Thymus (tissue), 14 donors: ENCODE measurements around the gene CORO2B. TPM values are rescaled to one million over a fixed set of nuclear protein-coding genes. Genes with fewer than 3 reads are reported as not detected.
A peak's percentile ranks its signal among the peaks of the same experiment; 100 is the strongest.

Experiments used
- DNase-seq, 9 donors: peaks; one replicate each; pipeline ENCODE4 v3.0.0-alpha.2; 2013; ENCODE audit warnings: low spot score in 9 of 9, low read depth in 6 of 9, missing footprints in 1 of 9
- H3K27ac ChIP-seq, 2 donors: one replicate each; pipeline ENCODE4 v1.5.1; 2013; ENCODE audit warnings: control low read depth in 1 of 2, low read depth in 1 of 2, low read length in 1 of 2, mild to moderate bottlenecking in 1 of 2, moderate library complexity in 1 of 2
- H3K27me3 ChIP-seq, 2 donors: one replicate each; pipeline ENCODE4 v1.5.1; 2013; ENCODE audit warnings: low read length in 1 of 2; ENCODE audit not compliant: control insufficient read depth in 2 of 2, insufficient read depth in 1 of 2
- H3K36me3 ChIP-seq, 2 donors: one replicate each; pipeline ENCODE4 v1.5.1; 2013; ENCODE audit warnings: low read length in 1 of 2, mild to moderate bottlenecking in 1 of 2, moderate library complexity in 1 of 2; ENCODE audit not compliant: control insufficient read depth in 2 of 2, insufficient read depth in 2 of 2
- H3K4me1 ChIP-seq, 2 donors: one replicate each; pipeline ENCODE4 v1.5.1; 2013; ENCODE audit warnings: low read length in 2 of 2; ENCODE audit not compliant: control insufficient read depth in 2 of 2, insufficient read depth in 2 of 2
- H3K4me3 ChIP-seq, 2 donors: one replicate each; pipeline ENCODE4 v1.5.1; 2013; ENCODE audit warnings: low read length in 2 of 2, control low read depth in 1 of 2, mild to moderate bottlenecking in 1 of 2
- H3K9me3 ChIP-seq, 2 donors: one replicate each; pipeline ENCODE4 v1.5.1; 2013; ENCODE audit warnings: low read length in 1 of 2, mild to moderate bottlenecking in 1 of 2; ENCODE audit not compliant: control insufficient read depth in 2 of 2, insufficient read depth in 1 of 2
- WGBS: extraction: QIAGEN DNeasy Blood & Tissue Kit; methylation state at CpG from one replicate; pipeline ENCODE4 v1.1.7; 2013; 5-methylcytosine and 5-hydroxymethylcytosine counted together
- long read RNA-seq, 10 donors: transcript quantifications; one replicate each; lab custom pipeline, GENCODE V29; 2026
- polyA plus RNA-seq: library from polyadenylated mRNA; stranded (reverse); fragments of 200-250 nt; gene quantifications from one replicate; pipeline ENCODE4 v1.2.3, GENCODE V29; 2013
- total RNA-seq: library from RNA; stranded (reverse); fragments of 120-200 nt; gene quantifications from one replicate; pipeline ENCODE4 v1.2.4, GENCODE V29; 2013
- donor health status: healthy.

Gene CORO2B, protein sequence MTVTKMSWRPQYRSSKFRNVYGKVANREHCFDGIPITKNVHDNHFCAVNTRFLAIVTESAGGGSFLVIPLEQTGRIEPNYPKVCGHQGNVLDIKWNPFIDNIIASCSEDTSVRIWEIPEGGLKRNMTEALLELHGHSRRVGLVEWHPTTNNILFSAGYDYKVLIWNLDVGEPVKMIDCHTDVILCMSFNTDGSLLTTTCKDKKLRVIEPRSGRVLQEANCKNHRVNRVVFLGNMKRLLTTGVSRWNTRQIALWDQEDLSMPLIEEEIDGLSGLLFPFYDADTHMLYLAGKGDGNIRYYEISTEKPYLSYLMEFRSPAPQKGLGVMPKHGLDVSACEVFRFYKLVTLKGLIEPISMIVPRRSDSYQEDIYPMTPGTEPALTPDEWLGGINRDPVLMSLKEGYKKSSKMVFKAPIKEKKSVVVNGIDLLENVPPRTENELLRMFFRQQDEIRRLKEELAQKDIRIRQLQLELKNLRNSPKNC
- total RNA-seq: 0.57 TPM
- polyA plus RNA-seq: 1.3 TPM
- long read RNA-seq, donor 1: 0 reads
- long read RNA-seq, donor 2: 0 reads
- long read RNA-seq, donor 3, partial matches to known transcripts: 0 of 1 reads
- long read RNA-seq, donor 3, other reads (novel, unspliced or antisense): 0 of 1 reads
- long read RNA-seq, donor 4: 0 reads
- long read RNA-seq, donor 5, partial matches to known transcripts: 0 of 1 reads
- long read RNA-seq, donor 5, other reads (novel, unspliced or antisense): 0 of 1 reads
- long read RNA-seq, donor 6: 0 reads
- long read RNA-seq, donor 7: 0 reads
- long read RNA-seq, donor 8: 0 reads
- long read RNA-seq, donor 9: 0 reads
- long read RNA-seq, donor 10: 0 reads

DNA sequence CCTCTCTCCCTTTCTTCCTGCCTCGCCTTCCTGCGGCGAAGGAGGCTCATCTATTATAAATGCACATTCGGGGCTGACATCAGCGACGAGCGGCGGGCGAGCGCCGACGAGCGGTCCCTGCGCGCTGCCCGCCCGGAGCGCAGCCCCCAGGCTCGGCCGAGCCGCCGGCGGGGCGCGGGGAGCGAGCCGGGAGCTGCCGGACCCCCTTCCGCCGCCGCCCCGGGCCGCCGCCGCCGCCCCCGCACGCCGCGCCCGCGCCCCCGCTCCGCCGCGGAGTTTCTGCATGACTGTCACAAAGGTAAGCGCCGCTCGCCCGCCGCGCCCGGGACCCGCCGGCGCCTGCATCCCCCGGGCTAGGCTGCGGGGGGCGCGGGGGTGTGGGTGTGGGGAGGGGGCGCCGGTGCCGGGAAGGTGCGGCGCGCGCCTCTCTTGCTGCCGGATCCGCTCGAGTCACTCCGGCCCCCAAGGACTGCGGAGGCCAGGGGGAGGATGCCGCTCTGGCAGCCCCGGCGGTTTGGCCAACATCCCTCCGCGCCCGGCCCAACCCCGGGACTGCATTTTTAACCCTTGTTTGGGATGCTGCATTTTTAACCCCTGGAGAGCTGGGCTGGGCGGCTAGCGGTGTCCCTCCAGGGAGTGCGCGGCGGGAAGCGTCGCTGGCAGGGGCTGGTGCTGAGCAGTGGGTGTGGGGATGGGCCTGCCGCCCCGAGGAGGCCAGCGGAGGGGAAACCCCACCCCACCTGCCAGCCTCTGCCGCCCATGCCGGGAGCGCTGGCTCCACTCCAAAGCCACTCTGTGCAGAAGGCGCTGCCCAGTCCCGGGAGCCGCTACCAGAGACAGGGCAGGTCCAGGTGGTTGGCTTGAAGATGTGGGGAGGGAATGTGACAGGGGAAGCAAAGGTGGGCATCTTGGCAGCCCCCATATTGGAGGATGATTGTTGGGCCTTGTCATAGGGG lies at the start of gene CORO2B:
CORO2B (plus strand) TSS at position 14 of the 956 bp plus-strand sequence; CDS start at position 284, 270 bp downstream.
- H3K27me3 ChIP-seq: peaks cover 49 to 83% of the 10 kb centered on the region in 2 donors
- peaks cover 3 to 5% of the 10 kb centered on the region in 2 donors for H3K9me3 ChIP-seq
- WGBS: 1% methylated on average over 95 of the region's 95 CpGs
- H3K27ac ChIP-seq: no peak within 1 kb of the TSS
- no peaks in the 10 kb centered on the region for H3K36me3 ChIP-seq
- H3K4me3 ChIP-seq: peak within 1 kb of the TSS in 1 of 2 donors; percentile 46
- DNase-seq: no peak
- H3K4me1 ChIP-seq: peaks cover 4 to 10% of the 10 kb centered on the region in 2 donors

DNA sequence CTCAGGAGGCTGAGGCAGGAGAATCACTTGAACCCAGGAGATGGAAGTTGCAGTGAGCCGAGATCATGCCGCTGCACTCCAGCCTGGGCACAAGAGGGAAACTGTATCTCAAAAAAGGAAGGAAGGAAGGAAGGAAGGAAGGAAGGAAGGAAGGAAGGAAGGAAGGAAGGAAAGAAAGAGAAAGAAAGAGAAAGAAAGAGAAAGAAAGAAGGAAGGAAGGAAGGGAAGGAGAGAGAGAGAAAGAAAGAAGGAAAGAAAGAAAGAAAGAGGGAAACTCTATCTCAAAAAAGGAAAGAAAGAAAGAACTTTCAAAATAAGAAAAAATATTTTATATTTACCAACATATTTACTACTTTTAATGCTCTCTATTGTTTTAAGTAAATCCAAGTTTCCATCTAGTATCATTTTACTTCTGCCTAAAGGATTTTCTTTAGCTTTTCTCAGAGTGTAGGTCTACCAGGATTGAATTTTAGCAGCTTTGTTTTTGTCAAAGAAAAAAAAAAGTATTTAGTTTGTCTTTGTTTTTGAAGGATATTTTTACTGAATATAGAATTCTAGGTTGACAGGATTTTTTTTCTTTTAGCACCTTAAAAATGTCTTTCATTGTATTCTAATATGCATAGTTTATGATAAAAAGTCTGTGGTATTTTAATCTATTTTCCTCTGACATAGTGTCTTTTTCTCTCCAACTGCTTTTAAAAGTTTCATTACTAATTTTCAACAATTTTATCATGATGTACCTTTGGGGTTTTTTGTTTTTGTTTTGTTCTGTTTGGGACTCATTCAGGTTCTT lies 47.2 kb upstream of the CORO2B start:
- Histone ChIP-seq H3K4me1 (no peaks in the 10 kb centered on the region), H3K4me3 (no peak overlapping the region), H3K36me3 (no peaks in the 10 kb centered on the region), H3K27me3 (no peaks in the 10 kb centered on the region), H3K9me3 (no peaks in the 10 kb centered on the region), H3K27ac (no peak overlapping the region)
- no peak for DNase-seq
- WGBS: 97% methylated on average over 2 of the region's 2 CpGs

DNA sequence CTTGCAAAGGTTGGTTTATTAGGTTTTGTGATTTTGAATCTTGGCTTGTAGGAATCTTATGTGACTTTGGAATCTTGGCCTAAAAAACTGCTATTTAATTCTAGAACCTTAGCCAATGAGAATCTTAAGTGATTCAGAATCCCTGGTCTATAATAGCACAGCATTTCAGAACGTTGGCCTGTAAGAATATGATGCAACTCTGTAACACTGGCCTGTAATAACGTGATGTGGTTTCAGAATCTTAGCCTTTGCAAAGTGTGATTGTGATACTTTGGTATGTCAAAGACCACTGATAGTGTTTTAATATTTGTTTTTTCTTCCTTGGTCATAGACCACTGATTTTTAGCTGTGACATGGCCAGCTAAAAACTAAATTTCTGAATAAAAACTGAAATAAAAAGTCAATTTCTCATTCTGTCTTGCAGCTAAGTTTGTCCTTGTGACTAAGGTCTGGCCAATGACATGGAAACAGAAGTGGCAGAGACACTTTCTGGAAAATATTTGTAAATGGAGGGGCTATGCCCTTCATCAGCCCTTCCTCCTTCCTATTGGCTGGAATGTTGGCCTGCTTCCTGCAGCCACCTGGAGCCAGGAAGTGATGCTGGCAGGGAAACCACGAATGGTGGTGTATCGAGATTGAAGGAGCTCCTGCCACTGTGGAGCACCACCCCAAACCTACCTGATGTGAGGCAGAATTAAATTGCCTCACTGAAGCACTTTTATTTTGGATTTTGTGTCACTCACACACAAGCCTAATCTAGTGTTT lies 42.3 kb upstream of the CORO2B start:
- DNase-seq: no peak
- no peak overlapping the region for H3K27ac ChIP-seq
- H3K27me3 ChIP-seq: no peaks in the 10 kb centered on the region
- no peaks in the 10 kb centered on the region for H3K36me3 ChIP-seq
- no peaks in the 10 kb centered on the region for H3K4me1 ChIP-seq
- no peak overlapping the region for H3K4me3 ChIP-seq
- H3K9me3 ChIP-seq: no peaks in the 10 kb centered on the region
- 84% methylated on average over 4 of the region's 4 CpGs for WGBS

DNA sequence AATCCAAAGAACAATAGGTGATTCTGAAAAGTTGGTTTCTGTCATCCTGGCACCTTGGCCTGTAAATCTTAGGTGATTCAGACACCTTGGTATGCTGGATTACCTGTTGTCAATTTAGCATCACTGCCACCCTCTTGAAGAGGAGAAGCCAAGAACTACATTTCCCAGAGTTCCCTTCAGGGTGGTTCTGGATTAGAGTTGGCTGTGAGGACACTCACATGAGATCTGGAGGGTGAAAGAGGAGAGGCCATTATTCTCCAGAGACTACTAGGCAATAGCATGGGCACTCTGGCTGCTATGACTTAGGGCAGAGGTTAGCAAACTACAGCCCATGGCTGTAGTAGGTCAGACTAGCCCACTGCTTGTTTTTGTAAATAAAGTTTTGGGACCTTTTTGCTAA lies 41.7 kb upstream of the CORO2B start:
- no peak for DNase-seq
- no peak overlapping the region for H3K27ac ChIP-seq
- H3K9me3 ChIP-seq: no peaks in the 10 kb centered on the region
- H3K36me3 ChIP-seq: no peaks in the 10 kb centered on the region
- no peaks in the 10 kb centered on the region for H3K4me1 ChIP-seq
- H3K27me3 ChIP-seq: no peaks in the 10 kb centered on the region
- no peak overlapping the region for H3K4me3 ChIP-seq

DNA sequence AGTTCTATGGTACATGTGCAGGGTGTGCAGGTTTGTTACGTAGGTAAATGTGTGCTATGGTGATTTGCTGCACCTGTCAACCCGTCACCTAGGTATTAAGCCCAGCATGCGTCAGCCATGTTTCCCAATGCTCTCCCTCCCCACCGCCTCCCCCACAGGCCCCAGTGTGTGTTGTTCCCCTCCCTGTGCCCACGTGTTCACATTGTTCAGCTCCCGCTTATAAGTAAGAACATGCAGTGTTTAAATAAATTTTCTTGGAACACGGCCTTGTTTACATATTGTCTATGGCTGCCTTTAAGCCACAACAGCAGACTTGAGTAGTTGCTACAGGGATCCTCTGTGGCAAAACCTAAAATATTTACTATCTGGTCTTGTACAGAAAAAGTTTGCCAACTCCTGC lies 41.3 kb upstream of the CORO2B start:
- no peaks in the 10 kb centered on the region for H3K4me1 ChIP-seq
- H3K27ac ChIP-seq: no peak overlapping the region
- no peaks in the 10 kb centered on the region for H3K36me3 ChIP-seq
- no peaks in the 10 kb centered on the region for H3K27me3 ChIP-seq
- H3K4me3 ChIP-seq: no peak overlapping the region
- WGBS: 84% methylated on average over 7 of the region's 7 CpGs
- no peaks in the 10 kb centered on the region for H3K9me3 ChIP-seq
- DNase-seq: no peak

DNA sequence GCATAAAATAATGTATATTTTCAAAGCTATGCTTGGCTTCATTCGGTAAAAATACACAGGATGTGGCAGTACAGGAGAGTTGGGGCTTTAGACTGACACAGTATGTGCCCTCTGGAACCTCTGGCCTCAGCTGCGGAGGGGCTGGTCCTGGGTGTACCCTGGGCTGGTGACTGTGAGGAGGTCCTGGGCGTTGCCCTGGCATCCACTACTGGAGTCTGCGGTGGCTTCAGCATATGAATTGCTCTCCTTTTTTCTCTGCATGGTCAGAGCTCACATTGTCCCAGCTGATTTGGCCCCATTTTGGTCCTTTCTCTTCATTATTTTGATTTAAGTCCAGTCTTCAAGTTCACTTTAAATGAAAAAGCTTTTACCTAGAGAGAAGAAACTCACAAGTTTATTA lies 40.5 kb upstream of the CORO2B start:
- no peak for DNase-seq
- 96% methylated on average over 4 of the region's 4 CpGs for whole genome bisulfite sequencing
- Histone ChIP-seq H3K36me3 (no peaks in the 10 kb centered on the region), H3K4me1 (no peaks in the 10 kb centered on the region), H3K27ac (no peak overlapping the region), H3K27me3 (no peaks in the 10 kb centered on the region), H3K4me3 (no peak overlapping the region), H3K9me3 (no peaks in the 10 kb centered on the region)

DNA sequence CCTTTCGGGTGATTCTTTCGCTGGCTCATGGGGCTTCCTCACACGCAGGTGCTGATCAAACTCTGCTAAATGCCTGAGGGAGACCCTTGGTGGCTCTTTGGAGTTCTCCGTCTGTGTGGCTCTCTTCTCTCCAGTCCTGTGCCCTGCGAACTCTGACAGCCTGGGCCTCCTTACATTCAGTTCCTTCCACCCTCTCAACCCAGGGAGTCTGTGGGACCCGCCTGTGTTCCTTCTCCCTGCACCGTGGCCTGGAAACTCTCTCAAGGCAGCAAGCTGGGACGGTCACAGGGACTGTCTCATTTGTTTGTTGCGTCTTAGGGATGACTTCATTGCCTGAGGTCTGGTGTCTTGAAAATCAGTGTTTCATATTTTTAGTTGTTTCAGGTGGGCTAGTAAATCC lies 37.0 kb upstream of the CORO2B start:
- Histone ChIP-seq H3K36me3 (no peaks in the 10 kb centered on the region), H3K4me1 (no peaks in the 10 kb centered on the region), H3K27me3 (no peaks in the 10 kb centered on the region), H3K4me3 (no peak overlapping the region), H3K27ac (no peak overlapping the region), H3K9me3 (no peaks in the 10 kb centered on the region)
- DNase-seq: no peak
- 95% methylated on average over 9 of the region's 9 CpGs for WGBS

DNA sequence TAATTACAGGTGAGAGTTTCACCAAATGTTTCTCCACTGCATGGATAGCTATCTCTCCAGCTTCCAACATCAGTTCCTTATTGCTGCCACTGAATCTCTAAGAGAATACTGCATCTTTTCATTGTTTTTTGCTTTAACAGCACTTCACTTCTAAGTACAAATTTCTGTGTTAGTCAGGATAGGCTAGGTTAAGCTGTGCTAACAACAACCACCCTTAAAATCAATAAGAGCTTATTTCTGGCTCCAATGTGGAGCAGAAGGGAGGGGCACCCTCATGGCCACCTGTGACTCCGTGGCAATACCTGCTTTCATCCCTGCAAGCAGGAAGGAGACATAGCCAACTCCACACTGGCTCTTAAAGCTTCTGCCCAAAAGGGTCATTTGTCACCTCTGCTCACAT lies 36.4 kb upstream of the CORO2B start:
- H3K36me3 ChIP-seq: no peaks in the 10 kb centered on the region
- H3K27me3 ChIP-seq: no peaks in the 10 kb centered on the region
- no peaks in the 10 kb centered on the region for H3K4me1 ChIP-seq
- no peak overlapping the region for H3K4me3 ChIP-seq
- no peak for DNase-seq
- WGBS: 82% methylated on average over 1 of the region's 1 CpG
- H3K27ac ChIP-seq: no peak overlapping the region
- H3K9me3 ChIP-seq: no peaks in the 10 kb centered on the region
